Measurements from ENCODE around the gene TTC28.

Gene TTC28

GRCh38 chr22:27961680-27962079 is 718.0 kb downstream of the TTC28 start:
- DNase-seq (ENCODE audit: low spot score) = no peak

GRCh38 chr22:27961182-27961581 is 718.5 kb downstream of the TTC28 start:
- no peak for DNase-seq (ENCODE audit: low spot score)

- DNase-seq (ENCODE audit: low spot score) = no peak
Measured at GRCh38 chr22:27959335-27960090, 720.1 kb downstream of the TTC28 start.

- DNase-seq (ENCODE audit: low spot score) = no peak
Measured at GRCh38 chr22:27952779-27953178, 726.9 kb downstream of the TTC28 start.

GRCh38 chr22:27952091-27952490 is 727.5 kb downstream of the TTC28 start:
- no peak for DNase-seq (ENCODE audit: low spot score)

GRCh38 chr22:27949421-27949820 is 730.2 kb downstream of the TTC28 start:
- no peak for DNase-seq (ENCODE audit: low spot score)

- DNase-seq (ENCODE audit: low spot score) = no peak
Measured at GRCh38 chr22:27948569-27948968, 731.1 kb downstream of the TTC28 start.

- no peak for DNase-seq (ENCODE audit: low spot score)
Measured at GRCh38 chr22:27947448-27947847, 732.2 kb downstream of the TTC28 start.

- no peak for DNase-seq (ENCODE audit: low spot score)
Measured at GRCh38 chr22:27941143-27941542, 738.5 kb downstream of the TTC28 start.

GRCh38 chr22:27937453-27937852 is 742.2 kb downstream of the TTC28 start:
- DNase-seq (ENCODE audit: low spot score) = no peak

GRCh38 chr22:27935897-27936296 is 743.7 kb downstream of the TTC28 start:
- no peak for DNase-seq (ENCODE audit: low spot score)

GRCh38 chr22:27934069-27934468 is 745.6 kb downstream of the TTC28 start:
- DNase-seq (ENCODE audit: low spot score) = no peak

GRCh38 chr22:27933186-27933983 is 746.3 kb downstream of the TTC28 start:
- DNase-seq (ENCODE audit: low spot score) = no peak

GRCh38 chr22:27930331-27931060 is 749.1 kb downstream of the TTC28 start:
- DNase-seq (ENCODE audit: low spot score) = no peak

Measured in HuH-7 (cell line).